Neural cell (in vitro differentiated cells): ENCODE results near the gene AGPAT3.

Source experiments
- CTCF ChIP-seq: fragments of 450-650 bp; IDR thresholded peaks from 2 replicates; pipeline ENCODE4 v1.5.1; 2014; ENCODE audit warnings: antibody characterized with exemption, mild to moderate bottlenecking, moderate library complexity; ENCODE audit not compliant: poor library complexity, severe bottlenecking
- EZH2 ChIP-seq: fragments of 200-600, 300-800 bp; shearing (Covaris generic), sonication (generic); IDR thresholded peaks from 2 replicates; pipeline ENCODE4 v1.6.1; 2014; ENCODE audit warnings: antibody characterized with exemption, low read length, borderline replicate concordance, mild to moderate bottlenecking; ENCODE audit not compliant: insufficient read depth, poor library complexity, severe bottlenecking
- MXI1 ChIP-seq: fragments of 450-650 bp; conservative IDR thresholded peaks from 2 replicates; pipeline ENCODE4 v1.6.1; 2014; ENCODE audit warnings: antibody characterized with exemption, mild to moderate bottlenecking; ENCODE audit not compliant: poor library complexity, severe bottlenecking
- POLR2AphosphoS5 ChIP-seq: IDR thresholded peaks from 2 replicates; pipeline ENCODE4 v1.6.1; 2012
- RAD21 ChIP-seq: fragments of 450-650 bp; conservative IDR thresholded peaks from 2 replicates; pipeline ENCODE4 v1.6.1; 2014; ENCODE audit warnings: antibody characterized with exemption, mild to moderate bottlenecking, moderate library complexity
- REST ChIP-seq: IDR thresholded peaks from 2 replicates; pipeline ENCODE4 v1.6.1; 2012; ENCODE audit warnings: borderline replicate concordance
- TAF1 ChIP-seq: IDR thresholded peaks from 2 replicates; pipeline ENCODE4 v1.6.1; 2012; ENCODE audit warnings: low read depth

- TF ChIP-seq REST (no peak), CTCF (no peak), TAF1 (no peak), EZH2 (no peak), RAD21 (no peak), MXI1 (no peak), POLR2AphosphoS5 (no peak)
Measured at GRCh38 chr21:43848771-43849170, 16.3 kb upstream of the AGPAT3 start.
